ENCODE data around the gene ZNF48.

The ZNF48 gene

DNA sequence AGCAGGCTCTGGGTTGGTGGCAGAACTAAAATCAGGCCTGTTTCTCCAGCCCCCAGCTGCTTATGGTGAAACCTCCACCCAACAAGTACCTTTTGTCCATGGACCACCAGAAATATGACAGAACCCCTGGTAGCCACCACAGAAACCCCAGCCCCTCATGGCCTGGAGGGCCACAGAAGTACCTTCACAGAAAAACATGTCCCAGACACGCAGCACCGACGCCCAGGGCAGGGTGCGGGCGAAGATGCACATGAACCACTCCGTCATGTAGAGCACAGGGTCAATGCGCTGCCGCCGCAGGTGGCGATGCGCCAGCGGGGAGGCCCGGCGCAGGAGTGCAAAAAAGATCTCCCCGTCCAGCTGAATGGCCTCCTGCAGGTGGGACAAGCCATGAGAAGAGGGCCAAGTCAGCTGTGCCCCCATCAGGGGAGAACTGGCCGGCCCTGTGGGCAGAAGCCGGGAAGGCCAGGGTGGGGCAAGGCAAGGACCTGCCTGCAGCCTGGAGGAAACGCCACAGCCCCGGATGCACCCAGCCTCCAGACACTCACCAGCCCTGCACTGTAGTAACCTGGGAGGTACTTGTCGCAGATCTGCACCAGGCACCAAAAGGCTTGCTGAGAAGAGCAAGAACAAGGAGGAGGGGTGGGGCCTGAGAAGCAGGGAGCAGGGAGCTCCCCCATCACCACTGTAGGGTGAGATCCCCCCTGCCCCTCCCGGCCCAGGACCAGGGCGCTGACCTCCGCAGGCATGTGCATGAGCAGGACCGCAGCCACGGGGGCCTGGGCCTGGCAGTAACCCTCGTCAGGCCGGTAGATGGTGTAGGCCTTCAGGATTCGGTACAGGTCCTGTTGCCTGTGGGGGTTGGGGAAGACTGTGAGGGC is 36.0 kb upstream of the ZNF48 start:
- DNase-seq: no peak

DNA sequence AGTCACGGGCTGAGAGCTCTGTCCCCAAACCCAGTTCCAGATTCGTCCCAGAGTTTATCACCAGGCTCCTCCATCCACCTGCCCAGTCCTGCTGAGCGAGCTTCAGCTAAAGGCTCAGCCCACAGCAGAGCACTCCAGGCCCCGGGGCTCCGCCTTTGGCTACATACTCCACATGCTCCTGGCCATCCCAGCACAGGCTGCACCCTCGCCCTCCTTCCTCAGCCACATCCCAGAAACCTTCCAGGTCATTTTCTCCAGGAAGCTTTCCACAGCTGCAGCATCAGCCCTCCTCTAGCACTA is 35.4 kb upstream of the ZNF48 start:
- DNase-seq: no peak

DNA sequence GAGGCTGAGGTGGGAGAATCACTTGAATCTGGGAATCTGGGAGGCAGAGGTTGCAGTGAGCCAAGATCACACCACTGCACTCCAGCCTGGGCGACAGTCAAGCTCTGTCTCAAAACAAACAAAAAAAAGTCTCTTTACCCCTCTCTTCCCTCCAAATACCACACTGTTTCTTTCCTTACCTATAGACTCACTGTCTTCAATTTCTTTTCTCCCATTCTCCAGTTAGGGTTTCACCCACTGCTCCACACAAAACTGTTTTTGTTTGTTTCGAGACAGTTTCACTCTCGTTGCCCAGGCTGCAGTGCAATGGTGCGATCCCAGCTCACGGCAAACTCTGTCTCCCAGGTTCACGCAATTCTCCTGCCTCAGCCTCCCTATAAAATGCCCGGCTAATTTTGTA is 34.0 kb upstream of the ZNF48 start:
- no peak for DNase-seq

DNA sequence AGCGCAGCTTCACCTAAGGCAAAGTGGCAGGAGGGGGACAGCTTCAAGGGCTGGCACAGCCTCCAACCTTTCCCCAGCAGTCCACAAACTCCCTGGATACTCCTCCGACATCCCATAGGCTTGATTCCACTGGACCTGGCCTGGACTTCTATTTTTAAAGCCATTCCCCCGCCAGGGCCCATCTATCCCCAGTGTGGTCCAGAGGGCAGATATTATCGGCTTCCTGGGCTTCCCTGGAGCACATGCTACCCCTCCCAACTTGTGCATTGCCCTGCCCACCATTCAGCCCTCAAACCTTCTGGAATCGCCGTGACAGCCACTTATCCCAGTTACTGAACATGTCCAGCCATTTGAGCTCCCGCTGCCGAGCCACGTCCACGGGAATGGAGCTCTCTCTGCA is 30.0 kb upstream of the ZNF48 start:
- no peak for DNase-seq

DNA sequence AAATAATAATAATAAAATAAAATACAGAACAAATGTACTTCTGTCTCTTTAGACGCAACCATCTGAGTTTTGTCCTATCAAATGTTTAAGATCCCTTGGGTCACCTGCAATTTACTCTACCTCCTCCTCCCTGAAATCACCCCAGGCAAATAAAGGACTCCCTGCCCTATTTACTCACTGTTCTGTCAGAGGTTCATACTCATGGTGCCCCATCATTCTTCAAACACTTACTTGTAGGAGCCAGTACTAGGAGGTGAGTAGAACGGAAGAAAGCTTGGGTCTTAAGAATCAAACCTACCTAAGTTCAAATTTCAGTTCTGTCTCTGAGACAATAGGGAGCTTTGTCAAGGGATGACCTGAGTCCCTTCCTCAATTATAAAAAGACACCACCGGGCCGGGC is 28.7 kb upstream of the ZNF48 start:
- no peak for DNase-seq

DNA sequence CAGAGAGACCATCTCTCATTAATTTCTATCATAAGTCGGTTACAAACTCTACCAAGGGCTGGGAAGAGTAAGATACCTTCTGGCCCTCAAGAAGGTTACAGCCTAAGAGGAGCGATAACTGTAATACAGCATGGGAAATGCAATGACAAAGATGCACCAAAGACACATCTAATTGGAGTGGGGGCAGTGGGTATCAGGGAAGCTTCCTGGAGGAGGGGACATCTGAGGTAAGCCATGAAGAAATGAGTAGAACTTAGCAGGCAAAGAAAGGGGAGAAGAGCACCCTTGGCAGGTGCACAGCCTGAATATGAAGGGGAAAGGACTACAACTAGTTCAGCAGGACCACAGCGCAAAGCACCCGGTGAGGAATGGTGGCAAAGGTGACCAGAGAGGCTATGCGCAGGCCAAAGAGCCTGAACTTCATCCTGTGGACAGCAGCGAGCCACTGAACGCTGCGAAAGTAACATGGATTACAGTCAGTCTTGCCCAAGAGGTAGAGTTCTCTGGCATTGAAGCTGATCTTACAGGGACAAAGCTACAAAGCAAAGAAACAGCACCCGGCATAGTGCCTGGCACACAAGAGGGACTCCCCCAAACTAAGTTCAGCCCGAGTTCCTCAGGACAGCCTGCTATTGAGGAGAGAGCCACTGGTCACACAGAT is 27.7 kb upstream of the ZNF48 start:
- no peak for DNase-seq

DNA sequence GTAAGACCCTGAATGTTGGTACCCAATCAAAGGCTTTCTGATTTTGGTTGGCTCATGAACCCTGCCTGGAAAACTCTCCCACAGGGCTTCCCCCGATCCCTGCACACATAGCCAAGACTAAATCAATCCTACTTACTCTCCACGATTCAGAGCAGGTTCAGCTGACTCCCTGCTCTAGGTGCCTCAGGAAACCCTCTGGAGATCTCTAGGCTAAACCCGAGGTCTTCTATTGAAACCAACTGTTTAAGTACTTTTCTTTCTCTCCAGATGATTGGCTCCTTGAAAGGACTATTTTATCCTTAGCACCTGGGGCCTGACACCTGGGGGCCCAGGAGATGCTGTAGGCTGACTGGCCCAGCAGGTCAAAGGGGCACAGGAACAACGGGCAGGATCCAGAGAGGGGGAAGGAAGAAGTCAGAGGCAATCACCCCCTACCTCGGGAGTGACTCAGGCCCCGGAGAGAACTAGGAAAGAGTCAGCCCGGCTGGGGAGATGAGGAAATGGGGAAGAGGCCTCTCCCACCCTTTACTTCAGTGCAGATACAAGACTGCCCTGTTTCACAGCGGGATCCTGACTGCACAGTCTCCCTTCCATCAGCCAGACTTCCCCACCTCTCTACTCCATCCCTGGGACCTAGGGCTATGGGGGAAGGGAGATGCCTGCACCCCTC is 27.0 kb upstream of the ZNF48 start:
- DNase-seq: no peak

DNA sequence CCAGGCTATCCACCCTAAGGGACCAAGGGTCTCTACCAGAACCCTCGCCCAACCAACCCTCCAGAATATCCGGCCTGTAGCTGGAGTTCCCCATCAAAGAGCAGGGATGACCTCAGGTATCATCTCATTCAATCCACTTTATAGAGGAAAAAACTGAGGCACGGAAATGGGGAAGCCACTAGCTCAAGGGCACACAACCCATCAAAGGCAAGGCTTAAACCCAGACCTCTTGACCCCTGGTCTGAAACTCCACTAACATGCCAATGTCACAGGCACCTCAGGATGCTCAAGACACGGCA is 26.5 kb upstream of the ZNF48 start:
- no peak for DNase-seq

DNA sequence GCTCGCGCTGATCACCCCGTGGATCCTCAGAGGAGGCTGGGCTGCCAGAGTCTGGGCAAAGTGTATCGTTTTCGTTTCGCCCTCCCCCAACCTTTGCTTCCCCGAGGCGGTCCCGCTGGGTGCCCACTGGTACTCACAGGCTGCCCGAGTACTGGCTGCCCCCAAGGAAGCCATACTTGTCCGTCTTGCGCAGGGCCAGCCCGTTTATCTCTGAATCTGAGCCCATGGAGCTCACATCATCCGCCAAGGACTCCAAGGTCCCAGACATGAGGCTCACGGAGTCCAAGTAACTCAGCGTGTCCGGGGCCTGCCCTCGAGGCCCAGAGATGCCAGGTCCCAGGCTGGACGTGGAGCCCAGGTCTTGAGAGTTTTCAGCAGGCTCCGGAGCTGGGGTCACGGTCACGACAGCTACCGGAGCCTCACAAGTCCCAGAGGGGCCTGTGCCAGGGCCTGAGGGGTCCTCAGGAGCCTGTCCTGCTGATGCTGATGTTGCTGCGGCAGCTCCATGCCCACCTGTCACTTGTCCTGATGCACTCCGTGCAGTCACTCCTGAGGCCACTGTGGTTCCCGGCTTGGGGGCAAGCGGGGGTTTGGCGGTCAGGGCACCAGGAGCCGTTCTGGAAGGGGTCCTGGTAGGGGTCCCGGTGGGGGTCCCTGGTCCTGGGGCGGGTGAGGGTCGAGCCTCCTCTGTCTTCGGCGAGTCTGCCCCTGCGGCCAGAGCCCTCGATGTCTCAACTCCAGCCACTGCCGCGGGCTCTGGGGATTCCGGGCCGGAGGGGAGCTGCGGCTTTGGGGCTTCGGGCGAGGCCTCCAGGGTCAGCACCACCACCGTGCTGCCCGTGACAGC is 25.9 kb upstream of the ZNF48 start:
- DNase-seq: no peak

DNA sequence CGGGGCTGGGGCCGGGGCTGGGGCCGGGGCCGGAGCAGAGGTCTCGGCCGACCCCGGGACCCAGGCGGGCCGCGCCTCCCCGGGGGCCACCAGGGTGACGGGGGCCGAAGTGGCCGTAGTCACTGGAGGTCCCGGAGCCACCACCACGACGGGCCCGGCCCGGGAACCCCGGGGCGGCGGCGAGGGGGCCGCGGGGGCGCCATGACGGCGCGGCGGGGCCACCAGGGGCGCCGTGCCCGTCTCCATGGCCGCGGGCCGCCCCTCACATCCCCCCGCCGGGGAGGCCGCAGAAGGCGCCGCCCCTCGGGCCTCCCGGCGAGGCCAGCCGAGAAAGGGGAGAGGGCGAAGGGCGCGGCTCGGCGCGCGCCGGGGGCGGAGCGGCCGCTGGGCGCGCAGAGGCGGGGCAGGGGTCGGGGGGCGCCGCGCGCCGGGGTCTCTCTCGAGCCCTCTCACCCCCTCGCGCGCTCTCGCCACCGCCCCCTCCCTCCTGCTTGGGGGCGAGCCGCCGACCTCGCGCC is 25.2 kb upstream of the ZNF48 start:
- DNase-seq: no peak

DNA sequence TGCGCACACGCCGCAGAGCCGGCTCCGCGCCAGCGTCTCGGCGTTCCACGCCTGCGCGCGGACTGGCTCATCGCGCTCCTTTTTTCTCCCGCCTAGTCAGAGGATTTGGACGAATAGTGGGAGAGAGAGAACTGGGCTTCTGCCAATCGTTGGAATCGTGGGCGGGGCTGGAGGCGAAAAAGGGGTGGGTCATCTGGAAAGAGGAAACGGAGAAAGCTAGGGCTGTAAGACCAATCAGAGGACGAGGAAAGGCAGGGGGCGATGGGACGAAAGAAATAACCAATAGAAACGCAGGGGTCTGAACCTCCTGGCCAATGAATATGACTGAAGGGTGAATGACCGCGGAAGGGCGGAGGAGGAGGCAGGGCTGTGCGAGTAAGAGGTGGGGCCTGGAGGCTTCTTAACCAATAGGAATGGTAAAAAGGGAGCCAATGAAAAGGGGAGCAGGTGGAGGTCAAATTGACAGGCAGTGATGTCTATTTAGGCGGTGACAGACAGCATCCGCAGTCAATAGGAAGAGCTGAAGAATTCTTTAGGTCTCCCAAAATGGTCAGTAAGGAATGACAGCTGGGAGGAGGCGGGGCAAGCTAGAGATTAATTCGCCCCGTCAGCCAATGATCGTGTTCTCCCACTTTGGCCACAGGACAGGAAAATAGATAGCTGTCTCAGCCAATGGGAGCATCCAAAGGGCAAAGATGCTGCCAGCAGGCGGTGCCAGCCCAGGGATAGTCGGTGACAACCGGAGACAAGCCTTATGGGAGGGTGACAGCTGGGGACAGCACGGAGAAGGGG is 24.6 kb upstream of the ZNF48 start, which contains the start of gene TBC1D10B:
Gene TBC1D10B (minus strand): TSS at position 39 of the 792 bp plus-strand sequence. CDS start 311 bp downstream, outside the sequence.
- peak; percentile 100 for DNase-seq

DNA sequence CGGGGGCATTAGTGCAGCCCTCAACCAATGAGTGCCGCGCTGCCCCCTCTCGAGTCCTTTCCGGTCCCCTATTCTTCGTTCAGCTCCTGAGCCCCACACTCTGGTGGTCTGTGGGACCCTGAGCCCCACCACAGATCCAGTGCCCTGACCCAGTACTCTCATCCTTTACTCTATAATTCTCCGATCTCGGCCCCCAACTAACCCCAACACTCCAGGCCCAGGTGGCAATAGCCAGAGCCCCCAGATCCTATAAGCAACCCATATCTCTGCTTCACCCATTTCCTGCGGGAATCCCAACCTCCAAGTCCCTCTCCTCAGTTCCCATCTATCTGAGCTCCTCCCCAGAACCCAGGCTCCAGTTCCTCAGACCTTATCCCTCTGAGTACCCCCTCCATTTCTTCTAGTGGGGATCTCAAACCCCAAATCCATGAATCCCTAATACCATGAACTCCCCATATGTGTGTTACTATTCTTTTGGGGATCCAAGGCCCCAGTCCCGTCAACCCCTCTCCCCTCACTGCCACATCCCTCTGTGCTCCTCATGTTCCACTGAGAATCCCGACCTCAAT is 23.9 kb upstream of the ZNF48 start:
- no peak for DNase-seq

DNA sequence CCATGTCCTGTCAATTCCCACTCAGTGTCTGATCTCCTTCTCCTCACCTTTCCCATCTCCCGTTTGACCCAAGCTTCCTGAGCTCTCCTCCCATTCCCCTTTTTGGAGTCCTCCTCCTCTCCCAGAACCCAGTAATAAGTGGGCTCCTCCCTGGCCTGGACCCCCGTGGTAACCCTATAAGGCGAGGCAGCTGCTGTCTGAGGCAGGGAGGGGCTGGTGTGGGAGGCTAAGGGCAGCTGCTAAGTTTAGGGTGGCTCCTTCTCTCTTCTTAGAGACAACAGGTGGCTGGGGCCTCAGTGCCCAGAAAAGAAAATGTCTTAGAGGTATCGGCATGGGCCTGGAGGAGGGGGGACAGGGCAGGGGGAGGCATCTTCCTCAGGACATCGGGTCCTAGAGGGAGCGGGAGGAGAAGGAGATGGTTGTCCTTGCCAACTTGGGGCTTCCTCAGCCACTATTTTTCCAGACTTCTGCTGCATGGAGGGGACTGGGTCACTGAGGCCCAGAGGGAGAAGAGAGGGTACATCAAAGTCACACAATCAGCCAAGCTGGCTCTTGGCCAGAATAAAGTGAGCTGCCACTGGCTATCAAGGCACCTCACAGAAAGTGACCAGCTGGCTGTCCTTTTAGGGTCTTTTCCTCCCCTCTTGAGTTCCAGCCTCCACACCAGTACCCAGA is 23.0 kb upstream of the ZNF48 start:
- no peak for DNase-seq

DNA sequence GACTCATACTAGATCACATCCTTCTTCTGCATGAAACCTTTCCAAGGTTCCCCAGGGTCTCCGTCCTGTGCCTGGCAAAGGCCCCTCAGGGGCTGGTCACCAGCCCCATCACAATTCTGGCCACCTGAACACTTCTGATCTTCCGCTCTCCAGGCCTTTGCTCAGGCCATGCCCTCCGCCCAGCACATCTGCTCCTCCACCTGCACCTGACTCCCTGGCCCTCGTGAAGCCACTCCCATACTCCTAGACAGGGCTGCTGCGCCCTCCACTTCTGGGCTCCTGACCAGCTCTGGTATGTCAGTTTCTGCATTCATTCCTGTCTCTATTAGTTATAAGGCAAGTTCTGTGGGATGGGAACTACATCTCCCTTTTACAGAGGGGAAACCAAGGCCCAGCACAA is 22.5 kb upstream of the ZNF48 start:
- DNase-seq: no peak

DNA sequence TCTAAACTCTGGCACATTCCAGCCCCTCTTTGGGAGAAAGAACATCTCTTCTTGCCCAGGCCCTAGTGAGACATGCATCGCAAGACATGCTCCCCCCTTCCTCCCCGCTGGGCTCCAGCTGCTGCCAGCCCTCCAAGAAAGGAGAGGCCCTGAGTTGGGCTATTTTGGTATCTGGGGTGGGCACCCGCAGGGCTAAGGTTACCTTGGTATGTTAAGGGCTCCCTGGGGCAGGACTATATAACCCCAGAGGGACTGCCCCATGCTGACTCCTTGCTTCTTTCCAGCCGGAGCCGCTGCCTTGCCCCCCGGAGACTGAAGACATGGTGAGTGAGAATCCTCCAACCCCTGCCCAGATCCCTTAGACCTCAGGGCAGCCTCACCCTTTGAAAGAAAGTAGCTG is 20.7 kb upstream of the ZNF48 start, which contains the start of gene MYL11:
Gene MYL11 (plus strand): TSS at position 265 of the 400 bp plus-strand sequence. CDS start 56 bp downstream, at position 321.
- no peak for DNase-seq

DNA sequence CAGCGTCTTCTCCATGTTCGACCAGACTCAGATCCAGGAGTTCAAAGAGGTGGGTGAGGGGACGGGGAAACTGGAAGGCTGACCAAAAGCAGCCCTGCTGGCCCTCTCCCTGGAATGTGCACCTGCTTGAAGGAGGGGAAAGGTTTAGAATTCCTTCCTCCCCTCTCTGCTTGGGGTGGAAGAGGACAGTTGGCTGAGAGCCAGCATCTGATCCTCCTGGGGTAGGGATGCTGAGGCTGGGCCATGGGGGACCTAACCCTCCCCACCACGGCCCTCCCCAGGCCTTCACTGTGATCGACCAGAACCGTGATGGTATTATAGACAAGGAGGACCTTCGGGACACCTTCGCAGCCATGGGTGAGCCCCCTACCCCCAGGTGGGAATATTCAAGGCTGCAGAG is 19.4 kb upstream of the ZNF48 start:
- no peak for DNase-seq

DNA sequence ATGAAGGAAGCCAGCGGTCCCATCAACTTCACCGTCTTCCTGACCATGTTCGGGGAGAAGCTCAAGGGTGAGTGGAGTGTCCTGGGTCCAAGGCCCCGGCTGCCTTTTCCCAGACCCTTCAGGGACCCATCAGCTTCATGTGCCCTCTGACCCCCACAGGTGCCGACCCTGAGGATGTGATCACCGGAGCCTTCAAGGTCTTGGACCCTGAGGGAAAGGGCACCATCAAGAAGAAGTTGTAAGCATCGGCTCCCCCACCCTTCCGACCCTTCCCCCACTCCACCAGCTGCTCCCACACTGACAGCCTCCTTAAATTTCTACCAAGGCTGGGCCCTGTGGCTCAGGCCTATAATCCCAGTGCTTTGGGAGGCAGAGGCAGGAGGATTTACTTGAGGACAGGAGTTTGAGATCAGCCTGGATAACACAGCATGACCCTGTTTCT is 18.7 kb upstream of the ZNF48 start:
- DNase-seq: no peak

DNA sequence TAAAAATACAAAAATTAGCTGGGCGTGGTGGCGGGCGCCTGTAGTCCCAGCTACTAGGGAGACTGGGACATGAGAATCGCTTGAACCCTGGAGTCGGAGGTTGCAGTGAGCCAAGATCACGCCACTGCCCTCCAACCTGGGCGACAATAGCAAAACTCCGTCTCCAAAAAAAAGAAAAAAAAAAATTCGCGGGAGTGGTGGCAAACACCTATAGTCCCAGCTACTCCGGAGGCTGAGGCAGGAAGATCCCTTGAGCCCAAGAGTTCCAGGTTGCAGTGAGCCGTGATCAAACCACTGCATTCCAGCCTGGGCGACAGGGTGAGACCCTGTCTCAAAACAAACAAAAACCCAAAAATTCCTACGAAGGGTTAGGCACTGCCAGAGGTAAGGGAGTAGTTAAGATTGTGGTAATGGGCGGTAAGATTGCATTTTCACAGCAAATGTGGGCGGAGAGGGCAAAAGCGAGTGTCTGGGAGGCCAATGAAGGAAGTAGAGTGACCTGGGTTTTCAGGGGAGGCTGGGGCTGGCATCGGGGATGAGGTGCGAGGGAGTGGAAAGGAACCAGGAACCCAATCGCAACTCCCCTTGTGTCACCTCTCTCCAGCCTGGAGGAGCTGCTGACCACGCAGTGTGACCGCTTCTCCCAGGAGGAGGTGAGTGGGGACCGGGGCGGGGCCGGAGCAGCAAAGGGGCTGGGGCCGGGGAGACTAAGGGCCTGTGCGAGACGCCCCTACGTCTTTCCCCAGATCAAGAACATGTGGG is 18.0 kb upstream of the ZNF48 start:
- no peak for DNase-seq

DNA sequence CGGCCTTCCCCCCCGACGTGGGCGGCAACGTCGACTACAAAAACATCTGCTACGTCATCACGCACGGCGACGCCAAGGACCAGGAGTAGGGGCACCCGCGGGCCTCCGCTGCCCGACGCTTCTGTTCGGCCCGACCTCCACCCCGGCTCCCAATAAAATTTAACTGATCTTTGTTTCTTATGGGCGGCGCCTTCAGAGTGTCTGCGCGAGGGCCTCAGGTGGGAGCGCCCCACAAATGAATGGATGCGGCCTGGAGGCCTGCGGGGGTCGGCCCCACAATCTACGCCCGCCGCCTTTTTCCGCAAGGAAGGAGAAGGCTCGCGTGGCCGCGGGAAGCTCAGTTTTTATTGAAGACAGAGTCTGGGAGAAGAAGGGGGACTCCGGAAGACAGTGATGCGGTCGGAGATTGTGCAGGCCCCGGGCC is 17.4 kb upstream of the ZNF48 start:
- peak; percentile 66 for DNase-seq
